Right atrium auricular region (tissue), 2 donors: ENCODE data around the gene ACTG2. TPM values are rescaled to one million over a fixed set of nuclear protein-coding genes. Genes with fewer than 3 reads are reported as not detected.
A peak's percentile ranks its signal among the peaks of the same experiment; 100 is the strongest.

ENCODE experiments used
- DNase-seq: peaks from one replicate; pipeline ENCODE4 v3.0.0-alpha.2; 2019; ENCODE audit warnings: low spot score
- H3K27ac ChIP-seq, 2 donors: fragments of 200-600 bp; sonication (generic); 1 replicate in 1 of 2; 2 replicates in 1 of 2; pipeline ENCODE4 v1.5.1; 2016 to 2019
- H3K27me3 ChIP-seq, 2 donors: fragments of 200-600 bp; sonication (generic); one replicate each; pipeline versions ENCODE4 v1.5.1 to v1.6.0; 2017 to 2019
- H3K36me3 ChIP-seq: fragments of 200-600 bp; sonication (generic); one replicate; pipeline ENCODE4 v1.5.1; 2016
- H3K4me1 ChIP-seq, 2 donors: fragments of 200-600 bp; sonication (generic); one replicate each; pipeline versions ENCODE4 v1.5.1 to v1.6.0; 2017 to 2019
- H3K4me3 ChIP-seq, 2 donors: fragments of 200-600 bp; sonication (generic); 1 replicate in 1 of 2; 2 replicates in 1 of 2; pipeline ENCODE4 v1.5.1; 2017 to 2019; ENCODE audit warnings: mild to moderate bottlenecking in 1 of 2, moderate library complexity in 1 of 2
- H3K9me3 ChIP-seq, 2 donors: fragments of 200-600 bp; sonication (generic); one replicate each; pipeline ENCODE4 v1.5.1; 2019
- total RNA-seq, 2 donors: library from RNA; depleted of rRNA; stranded (reverse); fragments of >200 nt; gene quantifications; one replicate each; pipeline ENCODE4 v1.1.0, GENCODE V29; 2016
- TF ChIP-seq, protein P1 (sequence below), 2 donors: fragments of 200-600 bp; sonication (generic); IDR thresholded peaks; one replicate each; pipeline ENCODE4 v1.5.1; 2019; ENCODE audit warnings: antibody characterized with exemption in 2 of 2

The ACTG2 gene
- total RNA-seq, 2 donors from 2014 or later, result 3.7 to 23.8 TPM

DNA sequence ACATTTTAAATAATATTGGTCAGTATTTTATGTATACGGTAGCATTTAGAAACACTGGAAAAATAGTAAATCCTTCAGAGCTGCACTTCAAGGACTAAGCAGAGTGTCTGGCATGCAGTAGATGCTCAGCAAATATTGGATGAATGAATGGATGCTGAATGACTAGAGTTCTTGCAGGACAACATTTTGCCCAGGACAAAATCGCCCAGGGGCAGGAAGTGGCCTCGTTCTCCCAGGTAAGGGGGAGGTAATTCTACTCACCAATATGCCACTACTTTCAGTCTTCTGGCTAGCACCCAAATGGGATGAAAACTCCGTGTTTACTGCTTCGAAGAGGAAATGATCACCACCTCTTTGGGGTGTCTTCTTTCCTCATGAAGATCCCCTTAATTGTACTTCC, 29.9 kb downstream of the ACTG2 start:
- Histone ChIP-seq H3K27me3 (no peaks in the 10 kb centered on the region), H3K4me1 (peaks cover 0 to 10% of the 10 kb centered on the region in 2 donors), H3K36me3 (no peaks in the 10 kb centered on the region), H3K4me3 (no peak overlapping the region), H3K9me3 (no peaks in the 10 kb centered on the region), H3K27ac (no peak overlapping the region)
- TF ChIP-seq, protein P1, sequence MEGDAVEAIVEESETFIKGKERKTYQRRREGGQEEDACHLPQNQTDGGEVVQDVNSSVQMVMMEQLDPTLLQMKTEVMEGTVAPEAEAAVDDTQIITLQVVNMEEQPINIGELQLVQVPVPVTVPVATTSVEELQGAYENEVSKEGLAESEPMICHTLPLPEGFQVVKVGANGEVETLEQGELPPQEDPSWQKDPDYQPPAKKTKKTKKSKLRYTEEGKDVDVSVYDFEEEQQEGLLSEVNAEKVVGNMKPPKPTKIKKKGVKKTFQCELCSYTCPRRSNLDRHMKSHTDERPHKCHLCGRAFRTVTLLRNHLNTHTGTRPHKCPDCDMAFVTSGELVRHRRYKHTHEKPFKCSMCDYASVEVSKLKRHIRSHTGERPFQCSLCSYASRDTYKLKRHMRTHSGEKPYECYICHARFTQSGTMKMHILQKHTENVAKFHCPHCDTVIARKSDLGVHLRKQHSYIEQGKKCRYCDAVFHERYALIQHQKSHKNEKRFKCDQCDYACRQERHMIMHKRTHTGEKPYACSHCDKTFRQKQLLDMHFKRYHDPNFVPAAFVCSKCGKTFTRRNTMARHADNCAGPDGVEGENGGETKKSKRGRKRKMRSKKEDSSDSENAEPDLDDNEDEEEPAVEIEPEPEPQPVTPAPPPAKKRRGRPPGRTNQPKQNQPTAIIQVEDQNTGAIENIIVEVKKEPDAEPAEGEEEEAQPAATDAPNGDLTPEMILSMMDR (IDR thresholded peaks at IDR 0.05), result no peak
- no peak for DNase-seq

DNA sequence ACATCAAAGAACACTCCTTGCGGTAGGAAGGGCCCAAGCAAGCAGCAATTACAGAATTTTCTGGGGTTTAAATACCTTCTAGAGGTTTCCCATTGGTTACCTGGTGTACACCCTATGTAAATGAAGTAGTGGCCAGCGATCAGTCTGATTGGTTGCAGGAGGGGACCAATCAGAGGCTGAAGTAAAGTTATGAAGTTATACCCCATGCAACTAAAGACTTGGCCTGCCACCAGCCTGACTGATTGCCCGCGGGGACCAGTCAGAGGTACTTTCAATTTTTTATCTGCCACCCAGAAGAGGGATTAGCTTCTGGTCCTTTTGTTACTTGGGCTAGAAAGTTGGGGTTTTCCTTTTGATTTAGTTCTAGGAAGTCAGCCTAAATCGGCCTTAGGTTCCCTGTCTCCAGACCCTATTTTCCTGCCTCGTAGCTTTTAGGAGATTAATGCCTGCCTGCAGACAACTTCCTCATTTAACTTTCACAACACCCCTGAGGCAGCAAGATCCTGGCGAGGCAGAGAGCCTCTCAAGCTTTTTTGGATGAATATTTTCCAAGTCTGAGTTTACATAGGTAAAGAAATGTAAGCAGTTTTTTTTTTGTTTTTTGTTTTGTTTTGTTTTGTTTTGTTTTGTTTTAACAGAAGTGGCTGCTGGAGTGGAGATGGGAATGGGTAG, 32.4 kb downstream of the ACTG2 start:
- Histone ChIP-seq H3K4me1 (peaks cover 0 to 34% of the 10 kb centered on the region in 2 donors), H3K27me3 (no peaks in the 10 kb centered on the region), H3K36me3 (no peaks in the 10 kb centered on the region), H3K4me3 (no peak overlapping the region), H3K27ac (no peak overlapping the region), H3K9me3 (no peaks in the 10 kb centered on the region)
- TF ChIP-seq, protein P1 (IDR thresholded peaks at IDR 0.05), result no peak
- no peak for DNase-seq

DNA sequence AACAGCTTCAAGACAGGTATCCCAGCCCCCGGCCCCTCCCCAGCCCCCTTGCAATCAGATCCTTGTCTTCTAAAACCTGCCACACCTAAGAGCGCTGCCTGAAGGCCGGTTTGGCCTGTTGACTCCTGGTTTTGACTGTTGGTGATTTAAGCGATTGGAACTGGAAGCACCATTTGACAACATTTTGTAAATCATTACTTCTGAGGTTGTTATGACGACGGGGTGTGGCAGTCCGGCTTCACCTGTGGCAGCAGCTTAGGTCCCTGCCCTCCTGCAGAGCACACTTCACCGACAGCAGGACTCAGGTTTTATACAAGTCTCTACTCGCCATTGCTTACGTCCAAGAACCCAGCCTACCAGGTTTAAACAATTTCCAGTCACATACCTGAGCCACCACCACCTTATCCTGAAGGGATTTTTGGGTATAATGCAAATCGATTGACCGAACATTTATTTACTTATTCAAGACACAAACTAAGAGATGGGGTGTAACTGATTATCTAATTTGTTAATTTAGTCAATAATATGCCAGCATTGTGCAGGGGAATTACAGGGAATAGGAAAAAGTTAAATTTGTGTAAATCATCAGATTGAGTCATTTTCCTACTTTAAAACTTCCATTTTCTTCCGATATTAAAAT, 33.2 kb downstream of the ACTG2 start:
- Histone ChIP-seq H3K36me3 (no peaks in the 10 kb centered on the region), H3K27me3 (no peaks in the 10 kb centered on the region), H3K4me1 (peaks cover 0 to 37% of the 10 kb centered on the region in 2 donors), H3K27ac (peak overlapping the region; percentile 97), H3K9me3 (no peaks in the 10 kb centered on the region), H3K4me3 (peak overlapping the region; percentile 72 to 79)
- DNase-seq, result no peak
- TF ChIP-seq, protein P1 (IDR thresholded peaks at IDR 0.05), result no peak

DNA sequence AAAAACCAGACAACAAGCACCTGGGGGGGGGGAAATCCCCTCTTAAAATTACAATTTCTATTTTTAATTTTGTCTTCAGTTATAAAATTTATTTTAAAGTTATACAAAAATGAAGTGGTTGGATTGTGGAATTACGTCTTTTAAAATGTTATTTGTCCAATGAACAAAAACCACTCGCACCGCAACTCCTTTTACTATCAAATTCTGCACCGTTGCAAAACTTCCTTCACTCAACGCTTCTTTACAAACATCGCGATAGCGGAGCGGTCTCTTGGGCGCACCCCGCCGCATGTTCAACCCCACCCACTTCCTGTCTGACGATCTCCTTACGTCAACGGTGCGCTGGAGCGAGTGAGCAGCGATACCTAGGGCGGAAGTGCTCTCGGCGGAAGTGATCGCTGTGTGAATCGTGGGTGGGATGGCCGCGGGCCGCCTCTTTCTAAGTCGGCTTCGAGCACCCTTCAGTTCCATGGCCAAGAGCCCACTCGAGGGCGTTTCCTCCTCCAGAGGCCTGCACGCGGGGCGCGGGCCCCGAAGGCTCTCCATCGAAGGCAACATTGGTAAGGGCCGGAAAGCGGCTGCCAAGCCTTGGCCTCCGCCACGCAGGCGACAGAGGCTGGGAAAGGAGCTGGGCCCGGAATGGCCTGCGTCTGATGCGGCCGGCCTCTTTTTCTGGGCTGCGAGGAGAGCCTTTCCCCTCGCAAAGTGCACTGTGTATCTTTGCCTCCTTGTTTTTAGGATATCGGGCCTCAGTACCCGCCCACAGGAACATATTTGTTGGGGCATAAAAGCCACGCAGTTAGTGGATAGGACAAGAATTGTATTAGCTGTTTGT, 33.9 kb downstream of the ACTG2 start, which contains the start of gene DGUOK:
Gene DGUOK (plus strand): TSS at position 388 of the 835 bp plus-strand sequence. CDS start 31 bp downstream, at position 419.
- Histone ChIP-seq H3K4me1 (peaks cover 0 to 44% of the 10 kb centered on the region in 2 donors), H3K9me3 (no peaks in the 10 kb centered on the region), H3K27me3 (no peaks in the 10 kb centered on the region), H3K36me3 (no peaks in the 10 kb centered on the region), H3K27ac (peak within 1 kb of the TSS; percentile 97), H3K4me3 (peak within 1 kb of the TSS; percentile 72 to 79)
- TF ChIP-seq, protein P1 (IDR thresholded peaks at IDR 0.05), result peak in 1 of 2 donors; percentile 13
- peak; percentile 99 for DNase-seq

DNA sequence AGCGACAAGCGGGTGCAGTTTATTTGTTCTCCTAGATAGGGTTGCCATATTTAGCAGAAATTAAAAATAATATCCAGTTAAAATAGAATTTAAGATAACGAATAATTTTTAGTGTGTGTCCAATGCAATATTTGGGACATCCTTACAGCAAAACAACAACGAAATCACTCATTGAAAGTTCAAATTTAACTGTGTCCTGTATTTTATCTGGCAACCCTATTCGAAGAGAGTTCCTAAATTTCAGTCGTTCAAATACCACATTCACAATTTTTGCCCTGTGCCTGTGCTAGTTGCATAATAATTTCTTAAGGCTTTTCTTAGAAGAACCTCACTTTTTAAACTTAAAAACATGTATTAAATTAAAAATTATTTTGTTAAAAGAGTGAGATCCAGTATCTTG, 34.5 kb downstream of the ACTG2 start:
- peak overlapping the region; percentile 72 to 79 for H3K4me3 ChIP-seq
- no peaks in the 10 kb centered on the region for H3K9me3 ChIP-seq
- no peak for DNase-seq
- TF ChIP-seq, protein P1 (IDR thresholded peaks at IDR 0.05), result no peak
- H3K27ac ChIP-seq, result peak overlapping the region; percentile 97
- peaks cover under 1% of the 10 kb centered on the region for H3K36me3 ChIP-seq
- H3K27me3 ChIP-seq, result no peaks in the 10 kb centered on the region
- H3K4me1 ChIP-seq, result peaks cover 0 to 50% of the 10 kb centered on the region in 2 donors
